GM12878 (cell line): ENCODE results near the gene PQBP1. TPM values are rescaled to one million over a fixed set of nuclear protein-coding genes. Genes with fewer than 3 reads are reported as not detected.

ENCODE experiments used
- ATAC-seq: fragments of 200-7000 bp; cut with Tn5 transposase; 3 replicates; pipeline ENCODE4 v1.9.1; 2020; ENCODE audit warnings: mild to moderate bottlenecking, moderate library complexity
- BruUV-seq: library from RNA; stranded (reverse); fragments of 400-500 nt; replicated peaks from 2 replicates; lab custom pipeline; 2021; lab: Mats Ljungman, UMichigan
- CTCF ChIA-PET: fragments of 300-600 bp; sonication (Branson Sonifier 250); formaldehyde crosslinking; extraction: SDS; loops from one replicate; lab custom pipeline; 2021; ENCODE audit warnings: inconsistent platforms; lab: Yijun Ruan, JAX
- POLR2A ChIA-PET: fragments of 350-600 bp; formaldehyde crosslinking; extraction: SDS; loops from one replicate; lab custom pipeline; 2021; ENCODE audit warnings: inconsistent platforms; lab: Charles Lee
- RAD21 ChIA-PET: fragments of 300-600 bp; sonication (Branson Sonifier 250); formaldehyde crosslinking; loops from one replicate; lab custom pipeline; 2023; ENCODE audit warnings: antibody characterized with exemption; ENCODE audit not compliant: unreplicated experiment; lab: Charles Lee
- SMC1A ChIA-PET: fragments of 300-600 bp; sonication (Branson Sonifier 250); formaldehyde crosslinking; loops from one replicate; lab custom pipeline; 2023; ENCODE audit not compliant: unreplicated experiment, uncharacterized antibody; lab: Charles Lee
- DNase-seq: peaks from one replicate; pipeline ENCODE4 v3.0.0-alpha.2; 2011; ENCODE audit warnings: low read depth, low spot score
- FAIRE-seq: peaks from 3 replicates; lab custom pipeline; 2011; peaks lifted over from hg19 to GRCh38; lab: Jason Lieb, UNC
- H2AFZ ChIP-seq: 2 replicates; pipeline ENCODE4 v1.6.0; 2011; ENCODE audit warnings: low read depth, low read length, control low read depth; ENCODE audit not compliant: control insufficient read depth
- H3K27ac ChIP-seq: 2 replicates; pipeline ENCODE4 v1.5.1; 2011; ENCODE audit warnings: control low read depth; ENCODE audit not compliant: control insufficient read depth, insufficient read depth
- H3K27me3 ChIP-seq, 2 experiments: replicated peaks in 1 of 2; 2 replicates each; pipeline versions ENCODE4 v1.6.0 to v1.6.1; 2011; ENCODE audit warnings: low read length in 1 of 2; ENCODE audit not compliant: control insufficient read depth in 2 of 2, insufficient read depth in 2 of 2
- H3K36me3 ChIP-seq, 2 experiments: 2 replicates each; pipeline ENCODE4 v1.5.1; 2011; ENCODE audit warnings: low read length in 1 of 2; ENCODE audit not compliant: control insufficient read depth in 2 of 2, insufficient read depth in 2 of 2
- H3K4me1 ChIP-seq: 2 replicates; pipeline ENCODE4 v1.6.1; 2011; ENCODE audit warnings: mild to moderate bottlenecking, low read length, moderate library complexity, mixed read lengths; ENCODE audit not compliant: control insufficient read depth, insufficient read depth
- H3K4me2 ChIP-seq: 2 replicates; pipeline ENCODE4 v1.6.0; 2011; ENCODE audit warnings: control low read depth; ENCODE audit not compliant: control insufficient read depth, insufficient read depth
- H3K4me3 ChIP-seq: fragments of 200-600 bp; sonication (generic); 2 replicates; pipeline ENCODE4 v1.5.1; 2016
- H3K79me2 ChIP-seq: 2 replicates; pipeline ENCODE4 v1.6.0; 2011; ENCODE audit warnings: low read length; ENCODE audit not compliant: control insufficient read depth, insufficient read depth
- H3K9ac ChIP-seq: 2 replicates; pipeline ENCODE4 v1.8.0; 2011; ENCODE audit warnings: low read length, control low read depth, mixed read lengths; ENCODE audit not compliant: control insufficient read depth, insufficient read depth
- H3K9me3 ChIP-seq: replicated peaks from 3 replicates; pipeline ENCODE4 v1.5.1; 2011; ENCODE audit warnings: mild to moderate bottlenecking, low read length; ENCODE audit not compliant: control insufficient read depth, insufficient read depth
- H4K20me1 ChIP-seq: 2 replicates; pipeline ENCODE4 v1.6.0; 2011; ENCODE audit not compliant: control insufficient read depth, insufficient read depth
- BCL11A ChIP-seq: IDR thresholded peaks from 2 replicates; pipeline ENCODE4 v1.6.1; 2011; ENCODE audit warnings: low read depth, low read length
- CBFB ChIP-seq: IDR thresholded peaks from 2 replicates; pipeline ENCODE4 v1.6.1; 2016; ENCODE audit warnings: antibody characterized with exemption, low read depth
- IRF4 ChIP-seq: IDR thresholded peaks from 2 replicates; pipeline ENCODE4 v1.6.1; 2011; ENCODE audit warnings: low read depth, low read length
- NFIC ChIP-seq: IDR thresholded peaks from 2 replicates; pipeline ENCODE4 v1.6.1; 2012; ENCODE audit warnings: low read depth, mild to moderate bottlenecking, inconsistent platforms, low read length, moderate library complexity
- PML ChIP-seq: IDR thresholded peaks from 2 replicates; pipeline ENCODE4 v1.6.1; 2012; ENCODE audit warnings: low read length, inconsistent platforms
- RFX5 ChIP-seq: IDR thresholded peaks from 2 replicates; pipeline ENCODE4 v1.6.1; 2011; ENCODE audit warnings: low read depth, low read length, improper control_type of control experiment
- SIN3A ChIP-seq: IDR thresholded peaks from 2 replicates; pipeline ENCODE4 v1.6.1; 2012; ENCODE audit warnings: low read depth, low read length, improper control_type of control experiment
- SP1 ChIP-seq: IDR thresholded peaks from one replicate; pipeline ENCODE4 v1.6.1; 2011; ENCODE audit warnings: low read depth, low read length
- TCF12 ChIP-seq: IDR thresholded peaks from 2 replicates; pipeline ENCODE4 v1.6.1; 2011; ENCODE audit warnings: low read depth, mild to moderate bottlenecking, low read length
- YBX1 ChIP-seq: fragments of 450-650 bp; IDR thresholded peaks from 2 replicates; pipeline ENCODE4 v1.6.1; 2016; ENCODE audit warnings: antibody characterized with exemption
- WGBS: methylation state at CpG from one replicate; pipeline ENCODE4 v1.1.6; 2016; ENCODE audit warnings: low lambda C conversion rate; ENCODE audit not compliant: insufficient replicate concordance, insufficient coverage; ENCODE audit errors: missing lambda C conversion rate; 5-methylcytosine and 5-hydroxymethylcytosine counted together
- in situ Hi-C: fragments of 300-500 bp; cut with MboI; formaldehyde crosslinking; loops from 9 replicates; pipeline ENCODE4 v1.14.3; 2018; ENCODE audit warnings: mixed read lengths
- intact Hi-C: fragments of 100-400 bp; cut with micrococcal nuclease; formaldehyde crosslinking; loops from one replicate; pipeline ENCODE4 v1.14.2; 2022; ENCODE audit not compliant: unreplicated experiment
- polyA plus RNA-seq, 11 experiments: library from polyadenylated mRNA; depleted of rRNA in 4 of 11; unstranded in 6 of 11; stranded (reverse) in 5 of 11; fragments of >200 nt; fragmentation: Nextera tagmentation in 4 of 11; fragmentation: Illumina TruSeq in 1 of 11; extraction: Ambion mirVana in 4 of 11; extraction: Trizol in 1 of 11; gene quantifications; 1 replicate in 1 of 11; 2 replicates in 10 of 11; pipeline versions ENCODE4 v1.2.1 to v1.2.3, GENCODE V29; 2011 to 2016; ENCODE audit warnings: inconsistent platforms in 2 of 11, missing spikeins in 2 of 11, low read depth in 1 of 11
- total RNA-seq, 4 experiments: library from RNA; depleted of rRNA in 3 of 4; stranded (reverse); fragments of >200 nt in 3 of 4; fragmentation: Illumina TruSeq in 1 of 4; extraction: Trizol in 1 of 4; gene quantifications; 2 replicates each; pipeline versions ENCODE4 v1.2.1 to v1.2.3, GENCODE V29; 2013 to 2021
- TF ChIP-seq, protein P1 (sequence below): fragments of 150-350 bp; IDR thresholded peaks from 2 replicates; pipeline ENCODE4 v1.6.1; 2014; ENCODE audit warnings: mild to moderate bottlenecking, low read depth, low read length

Gene PQBP1
- total and polyA plus RNA-seq, 10 of the 15 experiments (the other 5 are each of a cell fraction or from before 2014, with no cell fraction given): 12.5 to 74.8 (median 68.5) TPM

DNA sequence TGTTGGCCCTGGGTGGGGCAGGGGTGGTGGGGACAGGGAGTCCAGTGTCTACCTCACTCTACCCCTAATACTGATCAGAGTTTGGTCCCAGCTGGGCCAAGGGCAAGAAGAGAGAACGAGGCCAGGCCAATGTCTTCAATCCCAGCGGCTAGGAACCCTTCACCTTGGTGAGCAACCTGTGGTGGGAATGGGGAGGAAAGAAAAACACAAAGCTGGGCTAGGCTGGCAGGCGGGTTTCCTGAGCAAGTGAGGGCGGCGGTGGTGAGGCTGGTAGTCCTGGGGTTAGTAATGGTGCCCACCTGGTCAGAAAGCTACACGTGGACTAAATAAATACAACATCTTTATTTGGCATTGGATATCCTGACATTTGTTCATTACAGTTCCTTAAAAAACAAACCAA lies 5.6 kb downstream of the PQBP1 start:
- DNase-seq (no peak), ATAC-seq (no peak), FAIRE-seq (no peak)
- H3K4me3 ChIP-seq: no peak overlapping the region
- 55% methylated on average over 6 of the region's 6 CpGs for WGBS
- intact Hi-C loops (no loop called here), in situ Hi-C loops (no loop called here)
- no peaks in the 10 kb centered on the region for H3K4me1 ChIP-seq
- H3K36me3 ChIP-seq: peaks cover 0 to 5% of the 10 kb centered on the region in 2 experiments; a peak in 2 of 4 replicates
- TF ChIP-seq RFX5: no peak
- TF ChIP-seq SIN3A: no peak
- TF ChIP-seq PML: no peak
- TF ChIP-seq BCL11A: no peak
- no peak for TF ChIP-seq YBX1
- TF ChIP-seq, protein P1, sequence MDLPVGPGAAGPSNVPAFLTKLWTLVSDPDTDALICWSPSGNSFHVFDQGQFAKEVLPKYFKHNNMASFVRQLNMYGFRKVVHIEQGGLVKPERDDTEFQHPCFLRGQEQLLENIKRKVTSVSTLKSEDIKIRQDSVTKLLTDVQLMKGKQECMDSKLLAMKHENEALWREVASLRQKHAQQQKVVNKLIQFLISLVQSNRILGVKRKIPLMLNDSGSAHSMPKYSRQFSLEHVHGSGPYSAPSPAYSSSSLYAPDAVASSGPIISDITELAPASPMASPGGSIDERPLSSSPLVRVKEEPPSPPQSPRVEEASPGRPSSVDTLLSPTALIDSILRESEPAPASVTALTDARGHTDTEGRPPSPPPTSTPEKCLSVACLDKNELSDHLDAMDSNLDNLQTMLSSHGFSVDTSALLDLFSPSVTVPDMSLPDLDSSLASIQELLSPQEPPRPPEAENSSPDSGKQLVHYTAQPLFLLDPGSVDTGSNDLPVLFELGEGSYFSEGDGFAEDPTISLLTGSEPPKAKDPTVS: no peak
- no peak for TF ChIP-seq IRF4
- TF ChIP-seq TCF12: no peak
- no peak for TF ChIP-seq NFIC
- no peak for TF ChIP-seq CBFB
- no peak for TF ChIP-seq SP1
- no peak overlapping the region for H2AFZ ChIP-seq
- no peak overlapping the region for H3K4me2 ChIP-seq
- BruUV-seq: no TSS peak
- H3K9me3 ChIP-seq: no peaks in the 10 kb centered on the region; the same call in 2 of the 3 replicates
- ChIA-PET RAD21 (no interaction called here), CTCF (interaction anchor here (1.5 kb wide), 1 partner anchor 9 kb away, joined by 3 read pairs; the partner anchor contains the start of gene SLC35A2), POLR2A (interaction anchor here (0.6 kb wide), 1 partner anchor 192 kb away, joined by 15 read pairs; no protein-coding TSS in a partner anchor), SMC1A (interaction anchor here (1.6 kb wide), 1 partner anchor 10 kb away, joined by 3 read pairs; no protein-coding TSS in a partner anchor)
- peaks cover 11% of the 10 kb centered on the region for H3K79me2 ChIP-seq
- no peaks in the 10 kb centered on the region for H4K20me1 ChIP-seq
- no peak overlapping the region for H3K9ac ChIP-seq
- H3K27ac ChIP-seq: no peak overlapping the region
- H3K27me3 ChIP-seq: no peaks in the 10 kb centered on the region
